Body of pancreas (tissue), 4 donors: Measurements from ENCODE around the gene STRA6.

Experiments used
- POLR2A ChIP-seq, 3 donors: fragments of 450-650 bp; IDR thresholded peaks; one replicate each; pipeline ENCODE4 v1.6.1; 2016; ENCODE audit warnings: antibody characterized with exemption in 3 of 3, mild to moderate bottlenecking in 2 of 3
- TF ChIP-seq, protein P1 (sequence below), 7 experiments: fragments of 450-650 bp in 4 of 7; fragments of 200-600 bp in 3 of 7; sonication (generic) in 3 of 7; IDR thresholded peaks; one replicate each; pipeline ENCODE4 v1.5.1; 2016 to 2019; ENCODE audit warnings: antibody characterized with exemption in 7 of 7

- TF ChIP-seq, protein P1, sequence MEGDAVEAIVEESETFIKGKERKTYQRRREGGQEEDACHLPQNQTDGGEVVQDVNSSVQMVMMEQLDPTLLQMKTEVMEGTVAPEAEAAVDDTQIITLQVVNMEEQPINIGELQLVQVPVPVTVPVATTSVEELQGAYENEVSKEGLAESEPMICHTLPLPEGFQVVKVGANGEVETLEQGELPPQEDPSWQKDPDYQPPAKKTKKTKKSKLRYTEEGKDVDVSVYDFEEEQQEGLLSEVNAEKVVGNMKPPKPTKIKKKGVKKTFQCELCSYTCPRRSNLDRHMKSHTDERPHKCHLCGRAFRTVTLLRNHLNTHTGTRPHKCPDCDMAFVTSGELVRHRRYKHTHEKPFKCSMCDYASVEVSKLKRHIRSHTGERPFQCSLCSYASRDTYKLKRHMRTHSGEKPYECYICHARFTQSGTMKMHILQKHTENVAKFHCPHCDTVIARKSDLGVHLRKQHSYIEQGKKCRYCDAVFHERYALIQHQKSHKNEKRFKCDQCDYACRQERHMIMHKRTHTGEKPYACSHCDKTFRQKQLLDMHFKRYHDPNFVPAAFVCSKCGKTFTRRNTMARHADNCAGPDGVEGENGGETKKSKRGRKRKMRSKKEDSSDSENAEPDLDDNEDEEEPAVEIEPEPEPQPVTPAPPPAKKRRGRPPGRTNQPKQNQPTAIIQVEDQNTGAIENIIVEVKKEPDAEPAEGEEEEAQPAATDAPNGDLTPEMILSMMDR (IDR thresholded peaks at IDR 0.05): no peak
- no peak for TF ChIP-seq POLR2A (IDR thresholded peaks at IDR 0.05)
Measured at GRCh38 chr15:74165461-74165860, 37.1 kb downstream of the STRA6 start.
